Right lobe of liver (tissue), 4 donors: ENCODE measurements around the gene FGFBP1.

Experiments used
- POLR2A ChIP-seq: fragments of 450-650 bp; IDR thresholded peaks from one replicate; pipeline ENCODE4 v1.6.1; 2017; ENCODE audit warnings: antibody characterized with exemption, mild to moderate bottlenecking
- TF ChIP-seq, protein P1 (sequence below), 4 donors: fragments of 200-600 bp in 3 of 4; fragments of 450-650 bp in 1 of 4; IDR thresholded peaks; one replicate each; pipeline versions ENCODE4 v1.5.1 to v1.8.0; 2016 to 2022; ENCODE audit warnings: antibody characterized with exemption in 4 of 4, mild to moderate bottlenecking in 2 of 4
- donor health status: DM: no; HTN: no; CAD: no.
- donor health status: DM: no; HTN: no; CAD: no.
- donor health status: DM: no; HTN: yes; CAD: no.

DNA sequence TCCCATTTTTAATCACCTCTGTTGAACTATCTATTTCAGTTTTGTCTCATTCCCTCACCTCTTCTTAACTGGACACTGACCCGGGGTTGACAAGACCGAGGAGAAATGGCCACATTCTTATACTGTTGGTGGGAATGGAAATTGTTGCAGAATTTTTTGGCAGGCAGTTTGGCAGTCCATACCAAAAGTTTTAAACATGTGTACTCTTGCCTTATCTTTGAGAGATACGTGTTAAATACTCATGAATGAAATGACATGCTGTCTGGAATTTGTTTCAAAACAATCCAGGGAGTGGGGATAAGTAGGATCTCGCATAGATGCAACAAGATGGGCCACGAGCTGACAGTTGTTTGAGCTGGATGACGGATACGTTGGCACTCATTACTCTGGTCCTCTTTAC is 12.1 kb downstream of the FGFBP1 start:
- TF ChIP-seq, protein P1, sequence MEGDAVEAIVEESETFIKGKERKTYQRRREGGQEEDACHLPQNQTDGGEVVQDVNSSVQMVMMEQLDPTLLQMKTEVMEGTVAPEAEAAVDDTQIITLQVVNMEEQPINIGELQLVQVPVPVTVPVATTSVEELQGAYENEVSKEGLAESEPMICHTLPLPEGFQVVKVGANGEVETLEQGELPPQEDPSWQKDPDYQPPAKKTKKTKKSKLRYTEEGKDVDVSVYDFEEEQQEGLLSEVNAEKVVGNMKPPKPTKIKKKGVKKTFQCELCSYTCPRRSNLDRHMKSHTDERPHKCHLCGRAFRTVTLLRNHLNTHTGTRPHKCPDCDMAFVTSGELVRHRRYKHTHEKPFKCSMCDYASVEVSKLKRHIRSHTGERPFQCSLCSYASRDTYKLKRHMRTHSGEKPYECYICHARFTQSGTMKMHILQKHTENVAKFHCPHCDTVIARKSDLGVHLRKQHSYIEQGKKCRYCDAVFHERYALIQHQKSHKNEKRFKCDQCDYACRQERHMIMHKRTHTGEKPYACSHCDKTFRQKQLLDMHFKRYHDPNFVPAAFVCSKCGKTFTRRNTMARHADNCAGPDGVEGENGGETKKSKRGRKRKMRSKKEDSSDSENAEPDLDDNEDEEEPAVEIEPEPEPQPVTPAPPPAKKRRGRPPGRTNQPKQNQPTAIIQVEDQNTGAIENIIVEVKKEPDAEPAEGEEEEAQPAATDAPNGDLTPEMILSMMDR (IDR thresholded peaks at IDR 0.05): no peak
- TF ChIP-seq POLR2A: no peak
